GM21737 (cell line): ENCODE results near the gene PDZD2.
"Not testable (repeated sequence)": the region's sequence is repeated elsewhere in the genome, so short reads cannot be mapped to it uniquely, and the experiment has no call there.

Experiments used
- ATAC-seq: cut with Tn5 transposase; IDR thresholded peaks from one replicate; pipeline ENCODE4 v1.9.1; 2021; ENCODE audit warnings: mild to moderate bottlenecking, moderate library complexity; ENCODE audit not compliant: unreplicated experiment

The PDZD2 gene

DNA sequence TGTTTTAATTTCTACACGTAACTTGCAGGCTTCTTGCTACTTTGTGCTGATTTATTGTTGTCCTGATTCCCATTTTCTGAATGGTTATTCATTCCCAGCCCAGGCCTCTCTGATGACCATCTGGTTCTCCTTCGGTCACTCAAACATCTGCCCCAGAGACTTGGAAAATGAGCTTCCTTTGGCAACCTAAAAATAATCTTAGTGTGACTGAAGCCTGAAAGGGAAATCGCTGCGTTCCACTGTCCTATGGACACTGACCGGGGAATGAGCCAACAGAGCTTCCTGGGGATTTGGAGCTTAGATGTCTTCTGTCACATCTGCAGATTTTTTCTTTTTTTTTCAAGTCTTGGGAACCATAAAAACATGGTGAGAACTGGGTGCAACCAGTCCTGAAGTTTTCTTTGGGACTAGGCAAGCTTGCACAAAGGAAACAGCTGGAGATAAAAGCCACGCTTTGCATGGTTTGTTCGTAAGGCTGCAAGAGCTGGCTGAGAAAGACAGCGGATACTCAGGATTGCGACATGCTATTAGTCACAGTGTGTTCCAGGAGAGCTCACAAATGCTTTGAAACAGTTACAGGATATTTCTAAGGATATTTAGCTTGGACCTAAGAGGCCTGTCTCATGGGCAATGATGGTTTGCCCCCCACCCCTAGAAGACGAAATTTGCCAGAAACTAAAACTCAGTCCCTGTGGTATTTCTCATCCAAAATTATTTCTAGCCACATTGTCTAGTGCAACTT is 389.0 kb downstream of the PDZD2 start:
- ATAC-seq, result no peak

DNA sequence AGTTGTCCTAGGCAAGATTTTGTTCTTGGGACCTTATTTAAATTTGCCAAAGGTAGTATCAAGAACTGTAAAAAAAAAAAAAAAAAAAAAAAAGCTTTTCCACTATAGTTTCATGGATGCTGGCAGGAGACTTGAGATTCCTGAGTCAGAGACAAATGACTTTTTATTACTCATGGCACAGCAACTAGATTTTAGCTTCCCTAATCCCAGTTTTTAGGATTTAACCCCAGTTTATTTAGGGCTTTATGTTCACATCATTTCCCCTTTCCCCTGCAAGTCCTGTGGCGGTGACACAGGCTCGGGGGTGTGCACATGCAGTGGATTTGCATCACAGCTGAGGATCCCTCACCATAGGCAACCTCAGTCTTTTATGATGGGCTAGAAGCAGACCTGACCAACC is 390.3 kb downstream of the PDZD2 start:
- ATAC-seq, result no peak

GRCh38 chr5:32029781-32030180 is 390.9 kb downstream of the PDZD2 start:
- ATAC-seq, result no peak

GRCh38 chr5:32030222-32030621 is 391.3 kb downstream of the PDZD2 start:
- no peak for ATAC-seq

- no peak for ATAC-seq
These were observed 391.8 kb downstream of the PDZD2 start for GRCh38 chr5:32030686-32031085.

DNA sequence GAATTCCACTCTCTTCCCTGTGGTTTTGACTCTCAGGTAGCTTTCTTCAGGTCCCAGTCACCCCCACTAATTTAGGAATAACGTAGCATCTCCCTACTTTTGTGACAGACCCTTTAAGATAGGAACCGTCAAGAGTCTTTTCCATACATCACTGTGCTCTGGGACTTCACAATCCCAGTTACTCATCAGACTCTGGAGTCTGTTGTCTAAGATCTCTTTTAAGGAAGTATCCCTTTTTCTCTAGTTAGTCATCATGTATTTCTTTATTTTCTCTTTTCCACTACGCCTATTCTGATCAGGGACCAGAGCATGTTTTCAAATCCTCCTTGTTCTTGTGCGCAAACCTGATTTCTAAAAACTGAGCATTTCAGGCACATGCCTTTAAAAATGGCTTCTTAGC is 392.2 kb downstream of the PDZD2 start:
- no peak for ATAC-seq

GRCh38 chr5:32038523-32038922 is 399.6 kb downstream of the PDZD2 start:
- ATAC-seq, result no peak

GRCh38 chr5:32039133-32039532 is 400.2 kb downstream of the PDZD2 start:
- ATAC-seq, result not testable (repeated sequence)

DNA sequence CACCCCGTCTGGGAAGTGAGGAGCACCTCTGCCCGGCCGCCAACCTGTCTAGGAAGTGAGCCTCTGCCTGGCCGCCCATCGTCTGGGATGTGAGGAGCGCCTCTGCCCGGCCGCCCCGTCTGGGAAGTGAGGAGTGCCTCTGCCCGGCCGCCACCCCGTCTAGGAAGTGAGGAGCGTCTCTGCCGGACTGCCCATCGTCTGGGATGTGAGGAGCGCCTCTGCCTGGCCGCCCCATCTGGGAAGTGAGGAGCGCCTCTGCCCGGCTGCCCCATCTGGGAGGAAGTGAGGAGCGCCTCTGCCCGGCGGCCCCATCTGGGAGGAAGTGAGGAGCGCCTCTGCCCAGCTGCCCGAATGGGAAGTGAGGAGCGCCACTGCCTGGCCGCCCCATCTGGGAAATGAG is 400.7 kb downstream of the PDZD2 start:
- not testable (repeated sequence) for ATAC-seq

GRCh38 chr5:32040181-32040695 is 401.3 kb downstream of the PDZD2 start:
- not testable (repeated sequence) for ATAC-seq

- ATAC-seq, result no peak
These were observed 403.6 kb downstream of the PDZD2 start for GRCh38 chr5:32042551-32042961.

- ATAC-seq, result no peak
These were observed 404.2 kb downstream of the PDZD2 start for GRCh38 chr5:32043105-32043504.

DNA sequence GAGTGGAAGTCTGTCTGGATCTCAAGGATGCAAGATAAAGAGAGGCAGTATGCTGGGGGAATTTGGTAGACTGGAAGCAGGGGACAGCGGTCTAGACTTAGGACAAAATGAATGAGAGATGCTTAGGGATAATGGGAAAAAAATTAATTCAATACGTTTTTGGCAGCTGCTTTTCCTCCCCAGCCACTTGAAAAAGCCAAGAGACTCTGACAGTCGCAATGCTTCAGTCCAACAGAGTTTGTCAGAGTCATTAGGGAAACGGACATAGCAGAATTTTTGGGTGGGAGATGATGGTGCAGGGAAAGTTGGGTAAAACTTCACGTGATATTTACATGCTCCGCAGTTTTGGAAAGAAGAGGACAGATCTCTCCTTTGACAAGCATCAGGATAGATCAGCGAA is 405.5 kb downstream of the PDZD2 start:
- ATAC-seq, result no peak

- ATAC-seq, result no peak
These were observed 406.0 kb downstream of the PDZD2 start for GRCh38 chr5:32044939-32045338.

DNA sequence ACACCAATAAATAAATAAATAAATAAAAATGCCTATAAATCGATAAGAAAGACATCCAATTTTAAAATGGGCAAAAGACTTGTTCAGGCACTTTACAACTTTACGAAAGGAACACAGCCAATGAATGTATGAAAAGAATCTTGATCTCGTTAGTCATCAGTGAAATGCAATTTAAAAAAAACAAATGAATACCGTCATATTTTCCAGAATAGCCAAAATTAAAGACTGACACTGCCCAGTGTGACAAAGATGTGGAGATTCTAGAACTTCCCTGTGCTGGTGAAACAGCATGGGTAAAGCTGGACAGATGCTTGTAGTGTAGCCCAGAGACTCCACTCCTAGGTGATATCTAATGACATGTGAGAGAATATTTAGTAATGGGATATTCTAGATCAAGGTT is 408.1 kb downstream of the PDZD2 start:
- ATAC-seq, result no peak

- ATAC-seq, result no peak
These were observed 412.9 kb downstream of the PDZD2 start for GRCh38 chr5:32051796-32052195.

DNA sequence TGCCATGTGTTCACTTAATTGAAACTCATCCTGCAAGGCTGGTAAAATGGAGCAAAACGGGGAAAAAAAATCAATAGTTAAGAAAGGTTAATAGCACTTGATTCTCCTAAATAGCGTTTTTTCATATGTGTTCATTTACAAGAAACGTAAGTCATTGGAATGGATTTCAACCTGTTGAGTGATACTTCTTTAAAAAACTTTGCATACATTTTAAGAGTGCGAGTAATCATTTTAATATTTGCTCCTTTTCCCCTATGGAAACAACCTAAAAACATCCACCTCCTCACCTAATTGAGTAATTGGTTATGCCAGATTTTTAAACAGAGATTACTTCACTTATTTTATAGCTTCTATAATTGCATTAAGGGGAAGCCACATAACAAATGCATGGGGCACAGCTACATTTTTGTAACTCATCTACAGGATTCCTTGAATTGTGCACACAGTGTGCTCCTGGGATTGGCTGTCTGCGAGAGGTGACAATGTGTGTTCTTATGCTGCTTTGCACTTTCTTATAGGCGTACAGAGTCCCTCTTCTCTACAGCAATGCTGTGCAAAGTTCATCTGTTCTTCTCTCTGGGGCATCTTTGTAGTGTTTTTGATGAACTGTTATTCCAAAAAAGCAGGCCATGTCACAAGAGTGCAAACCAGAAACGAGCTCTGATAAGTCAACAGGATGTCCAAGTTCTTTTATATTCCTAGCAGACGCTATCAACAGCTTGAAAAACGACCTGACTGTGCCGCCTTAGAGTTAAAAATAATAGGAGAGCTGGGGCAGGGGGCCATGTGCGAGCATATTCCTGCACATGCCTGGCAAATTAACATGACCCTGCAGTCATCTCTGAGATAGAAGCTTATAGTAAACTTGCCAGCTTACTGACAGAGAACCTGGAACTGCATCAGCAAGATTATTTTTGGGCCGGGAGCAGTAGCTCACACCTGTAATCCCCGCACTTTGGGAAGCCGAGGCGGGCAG is 417.2 kb downstream of the PDZD2 start:
- no peak for ATAC-seq

DNA sequence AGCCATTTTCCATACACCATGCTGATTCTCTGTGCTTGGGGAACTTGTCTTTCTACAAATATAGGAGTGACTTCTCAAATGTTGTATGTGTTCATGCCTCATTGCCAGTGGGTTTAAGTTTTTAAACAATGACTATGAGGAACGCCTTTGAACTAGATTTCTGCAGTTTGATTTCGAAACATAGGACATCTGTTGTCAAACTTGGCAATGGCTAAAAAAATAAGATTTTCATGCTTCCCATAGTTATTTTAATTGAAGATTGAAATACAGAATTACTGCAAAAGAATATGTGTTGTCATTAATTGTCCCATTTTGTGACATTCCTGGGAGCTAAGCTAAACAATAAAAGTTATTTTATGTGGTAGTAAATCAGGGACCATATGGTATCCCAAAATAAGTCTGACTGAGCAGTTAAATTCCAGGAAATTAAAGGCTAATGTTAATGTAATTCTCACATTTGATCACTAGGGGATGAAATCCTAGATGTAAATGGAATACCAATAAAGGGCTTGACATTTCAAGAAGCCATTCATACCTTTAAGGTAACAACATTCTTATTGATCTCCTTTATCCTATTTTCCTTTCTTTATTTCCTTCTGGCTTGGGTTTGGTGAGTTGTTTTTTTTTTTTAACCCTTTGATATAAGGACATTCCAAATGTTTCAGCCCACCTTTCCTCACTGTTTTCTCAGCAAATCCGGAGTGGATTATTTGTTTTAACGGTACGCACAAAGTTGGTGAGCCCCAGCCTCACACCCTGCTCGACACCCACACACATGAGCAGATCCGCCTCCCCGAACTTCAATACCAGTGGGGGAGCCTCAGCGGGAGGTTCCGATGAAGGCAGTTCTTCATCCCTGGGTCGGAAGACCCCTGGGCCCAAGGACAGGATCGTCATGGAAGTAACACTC is 418.5 kb downstream of the PDZD2 start:
- no peak for ATAC-seq

DNA sequence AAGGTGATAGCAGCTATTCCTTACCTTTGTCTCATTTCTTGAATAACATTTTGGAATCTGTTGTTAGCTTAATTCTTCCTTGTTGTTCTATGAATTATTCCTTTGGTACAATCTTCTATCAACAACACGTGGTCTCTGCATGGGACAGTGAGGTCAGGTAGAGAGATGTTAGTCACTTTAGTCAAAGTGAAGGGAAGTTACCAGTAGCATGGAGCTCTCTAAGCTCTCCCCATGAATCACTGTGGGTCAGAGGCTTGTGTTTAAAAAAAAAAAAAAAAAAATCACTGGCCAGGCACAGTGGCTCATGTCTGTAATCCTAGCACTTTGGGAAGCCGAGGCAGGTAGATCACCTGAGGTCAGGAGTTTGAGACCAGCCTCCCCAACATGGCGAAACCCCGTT is 419.2 kb downstream of the PDZD2 start:
- no peak for ATAC-seq

DNA sequence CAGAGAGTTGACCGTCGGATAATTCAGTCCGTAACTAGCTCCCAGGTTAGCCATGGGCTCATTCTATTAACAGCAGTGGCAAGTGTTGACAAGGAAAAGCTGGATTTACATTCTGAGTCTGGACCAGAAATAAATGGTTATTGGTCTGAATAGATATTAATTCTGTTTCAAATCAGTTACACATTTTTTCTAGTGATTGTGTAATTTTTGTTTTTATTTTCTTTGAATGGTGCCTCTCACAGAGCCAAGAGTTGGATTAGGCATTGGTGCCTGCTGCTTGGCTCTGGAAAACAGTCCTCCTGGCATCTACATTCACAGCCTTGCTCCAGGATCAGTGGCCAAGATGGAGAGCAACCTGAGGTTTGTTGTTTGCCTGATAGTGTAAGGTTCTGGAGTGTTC is 420.1 kb downstream of the PDZD2 start:
- ATAC-seq, result no peak
